ENCODE measurements around the gene KIAA0930. TPM values are rescaled to one million over a fixed set of nuclear protein-coding genes. Genes with fewer than 3 reads are reported as not detected.
A peak's percentile ranks its signal among the peaks of the same experiment; 100 is the strongest.

Gene KIAA0930
- total and polyA plus RNA-seq, 7 donors, result 13.2 to 51.1 (median 23.4) TPM

- intact Hi-C loops (cut with DNase I), result no loop called here
- DNase-seq, result no peak
- H3K27me3 ChIP-seq (ENCODE audit: insufficient read depth in 3 of 3, low read length in 2 of 3), result no peaks in the 10 kb centered on the region
- peaks cover 0 to 22% of the 10 kb centered on the region in 2 donors for H3K36me3 ChIP-seq (ENCODE audit: insufficient read depth in 1 of 2, low read depth in 1 of 2)
- WGBS, 3 donors, result 75 to 82% (median 76%) methylated on average over 19 of the region's 19 CpGs
- peak overlapping the region; percentile 73 for H3K4me3 ChIP-seq
- no peak for ATAC-seq
- H3K27ac ChIP-seq, result no peak overlapping the region
- no peaks in the 10 kb centered on the region for H3K9me3 ChIP-seq
- TF ChIP-seq, protein P1, sequence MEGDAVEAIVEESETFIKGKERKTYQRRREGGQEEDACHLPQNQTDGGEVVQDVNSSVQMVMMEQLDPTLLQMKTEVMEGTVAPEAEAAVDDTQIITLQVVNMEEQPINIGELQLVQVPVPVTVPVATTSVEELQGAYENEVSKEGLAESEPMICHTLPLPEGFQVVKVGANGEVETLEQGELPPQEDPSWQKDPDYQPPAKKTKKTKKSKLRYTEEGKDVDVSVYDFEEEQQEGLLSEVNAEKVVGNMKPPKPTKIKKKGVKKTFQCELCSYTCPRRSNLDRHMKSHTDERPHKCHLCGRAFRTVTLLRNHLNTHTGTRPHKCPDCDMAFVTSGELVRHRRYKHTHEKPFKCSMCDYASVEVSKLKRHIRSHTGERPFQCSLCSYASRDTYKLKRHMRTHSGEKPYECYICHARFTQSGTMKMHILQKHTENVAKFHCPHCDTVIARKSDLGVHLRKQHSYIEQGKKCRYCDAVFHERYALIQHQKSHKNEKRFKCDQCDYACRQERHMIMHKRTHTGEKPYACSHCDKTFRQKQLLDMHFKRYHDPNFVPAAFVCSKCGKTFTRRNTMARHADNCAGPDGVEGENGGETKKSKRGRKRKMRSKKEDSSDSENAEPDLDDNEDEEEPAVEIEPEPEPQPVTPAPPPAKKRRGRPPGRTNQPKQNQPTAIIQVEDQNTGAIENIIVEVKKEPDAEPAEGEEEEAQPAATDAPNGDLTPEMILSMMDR (IDR thresholded peaks at IDR 0.05), result no peak
- H3K4me1 ChIP-seq, result peaks cover 30% of the 10 kb centered on the region
These were observed 78.2 kb downstream of the KIAA0930 start for GRCh38 chr22:45162531-45162930.

- TF ChIP-seq, protein P1 (IDR thresholded peaks at IDR 0.05), result no peak
These were observed 80.8 kb downstream of the KIAA0930 start for GRCh38 chr22:45159652-45160462.

GRCh38 chr22:45157907-45158306 is 82.8 kb downstream of the KIAA0930 start:
- no peak overlapping the region for H3K27ac ChIP-seq

More at GRCh38 chr22:45159652-45160462, 80.8 kb downstream of the KIAA0930 start:
- WGBS, 3 donors, result 31 to 49% (median 41%) methylated on average over 5 of the region's 5 CpGs
- ATAC-seq (no peak), DNase-seq (no peak)
- intact Hi-C loops (cut with DNase I), result loop anchor here in 1 of 2 donors (10.0 kb wide), 1 partner anchor 1675 kb away; no protein-coding TSS in a partner anchor
- peaks cover 20% of the 10 kb centered on the region for H3K4me1 ChIP-seq
- no peaks in the 10 kb centered on the region for H3K27me3 ChIP-seq (ENCODE audit: insufficient read depth in 3 of 3, low read length in 2 of 3)
- no peaks in the 10 kb centered on the region for H3K9me3 ChIP-seq
- peaks cover 3 to 28% of the 10 kb centered on the region in 2 donors for H3K36me3 ChIP-seq (ENCODE audit: insufficient read depth in 1 of 2, low read depth in 1 of 2)
- H3K4me3 ChIP-seq, result no peak overlapping the region
- H3K27ac ChIP-seq, result peak overlapping the region; percentile 44

DNA sequence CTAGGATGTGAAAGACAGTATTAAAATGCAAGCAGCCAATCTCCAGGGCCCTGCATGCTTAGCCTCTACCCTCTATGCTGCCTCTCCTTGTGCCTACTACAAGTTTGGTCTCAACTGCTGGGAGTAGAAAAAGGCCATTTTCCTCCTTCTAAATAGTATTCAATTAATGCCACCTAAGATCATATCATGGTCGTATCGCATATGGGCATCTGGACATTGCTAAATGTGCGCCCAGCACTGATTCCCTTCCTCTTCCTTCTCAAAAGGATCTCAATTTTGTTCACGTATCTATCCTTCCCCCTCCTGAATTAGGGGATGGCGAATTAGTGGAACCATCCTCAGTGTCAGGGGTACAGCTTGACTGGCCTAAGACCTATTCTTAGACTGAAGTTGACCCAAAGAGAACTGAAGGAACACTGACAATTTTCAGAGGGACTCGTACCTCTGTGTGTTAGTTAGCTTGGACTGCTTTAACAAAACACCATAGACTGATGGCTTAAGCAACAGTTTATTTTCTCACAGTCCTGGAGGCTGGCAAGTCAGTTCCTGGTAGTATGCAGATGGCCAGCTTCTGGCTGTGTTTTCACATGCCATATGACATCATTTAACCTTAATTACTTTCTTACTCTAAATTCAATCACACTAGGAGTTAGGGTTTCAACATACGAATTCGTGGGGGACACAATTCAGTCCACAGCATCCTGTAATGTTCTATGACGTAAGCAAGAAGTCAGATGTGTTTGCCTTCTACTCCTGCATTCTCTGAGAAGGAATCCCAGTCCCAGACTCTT is 85.4 kb downstream of the KIAA0930 start:
- peaks cover 11% of the 10 kb centered on the region for H3K4me1 ChIP-seq
- DNase-seq (no peak), ATAC-seq (no peak)
- H3K27ac ChIP-seq, result no peak overlapping the region
- peaks cover 3 to 46% of the 10 kb centered on the region in 2 donors for H3K36me3 ChIP-seq (ENCODE audit: insufficient read depth in 1 of 2, low read depth in 1 of 2)
- WGBS, 3 donors, result 80 to 84% (median 83%) methylated on average over 9 of the region's 9 CpGs
- intact Hi-C loops (cut with DNase I), result loop anchor here in 1 of 2 donors (10.0 kb wide), 1 partner anchor 1680 kb away; no protein-coding TSS in a partner anchor
- H3K9me3 ChIP-seq, result no peaks in the 10 kb centered on the region
- no peaks in the 10 kb centered on the region for H3K27me3 ChIP-seq (ENCODE audit: insufficient read depth in 3 of 3, low read length in 2 of 3)
- H3K4me3 ChIP-seq, result no peak overlapping the region
- TF ChIP-seq, protein P1 (IDR thresholded peaks at IDR 0.05), result no peak

More at GRCh38 chr22:45157907-45158306, 82.8 kb downstream of the KIAA0930 start:
- Histone ChIP-seq H3K36me3 (ENCODE audit: insufficient read depth in 1 of 2, low read depth in 1 of 2) (peaks cover 3 to 33% of the 10 kb centered on the region in 2 donors), H3K4me3 (no peak overlapping the region), H3K4me1 (peaks cover 19% of the 10 kb centered on the region), H3K9me3 (no peaks in the 10 kb centered on the region), H3K27me3 (ENCODE audit: insufficient read depth in 3 of 3, low read length in 2 of 3) (no peaks in the 10 kb centered on the region)
- DNase-seq, result no peak
- 83 to 91% (median 87%) methylated on average over 3 of the region's 3 CpGs for WGBS, 3 donors
- intact Hi-C loops (cut with DNase I), result loop anchor here in 1 of 2 donors (10.0 kb wide), 1 partner anchor 1677 kb away; no protein-coding TSS in a partner anchor
- no peak for ATAC-seq
- TF ChIP-seq, protein P1 (IDR thresholded peaks at IDR 0.05), result no peak

Measured in psoas muscle (tissue), 8 donors.